Stimulated activated naive CD8-positive, alpha-beta T cell treated with anti-CD3 and anti-CD28 coated beads, Interleukin-15, amount 100 ng/mL, for 72 hours (primary cell): ENCODE results near the gene RIOK2.
"Not testable (repeated sequence)": the region's sequence is repeated elsewhere in the genome, so short reads cannot be mapped to it uniquely, and the experiment has no call there.

ENCODE experiments used
- ATAC-seq: fragments of 150-1000 bp; cut with Tn5 transposase; 2 replicates; pipeline ENCODE4 v1.10.0; 2021; ENCODE audit warnings: mild to moderate bottlenecking, moderate library complexity
- DNase-seq, 2 donors: peaks; one replicate each; pipeline ENCODE4 v3.0.0; 2021 to 2022
- H3K27ac Mint-ChIP-seq, 2 donors: one replicate each; pipeline ENCODE4 v1.8.0; 2022; ENCODE audit warnings: mild to moderate bottlenecking in 2 of 2, mixed read lengths in 2 of 2, moderate library complexity in 2 of 2
- H3K27me3 Mint-ChIP-seq: one replicate; pipeline ENCODE4 v1.8.0; 2022; ENCODE audit warnings: mixed read lengths
- H3K4me1 Mint-ChIP-seq: one replicate; pipeline ENCODE4 v1.8.0; 2022; ENCODE audit warnings: mild to moderate bottlenecking, mixed read lengths
- H3K4me3 Mint-ChIP-seq, 2 donors: one replicate each; pipeline ENCODE4 v1.8.0; 2022; ENCODE audit warnings: mild to moderate bottlenecking in 2 of 2, mixed read lengths in 2 of 2, moderate library complexity in 1 of 2
- H3K9me3 Mint-ChIP-seq, 2 donors: one replicate each; pipeline ENCODE4 v1.8.0; 2022; ENCODE audit warnings: mixed read lengths in 2 of 2

Gene RIOK2

GRCh38 chr5:97183930-97184213 lies 825 bp upstream of the RIOK2 start:
- Mint-ChIP-seq H3K27ac (peak overlapping the region in 1 of 2 donors; percentile 100), H3K9me3 (peaks cover 0 to 9% of the 10 kb centered on the region in 2 donors), H3K27me3 (no peaks in the 10 kb centered on the region), H3K4me3 (peak overlapping the region; percentile 72 to 90), H3K4me1 (peaks cover 36% of the 10 kb centered on the region)
- ATAC-seq (no peak), DNase-seq (no peak)

GRCh38 chr5:97182571-97183099 lies 412 bp downstream of the RIOK2 start:
- Mint-ChIP-seq H3K4me3 (peak overlapping the region; percentile 72 to 90), H3K27me3 (no peaks in the 10 kb centered on the region), H3K9me3 (peaks cover 0 to 5% of the 10 kb centered on the region in 2 donors), H3K4me1 (peaks cover 41% of the 10 kb centered on the region), H3K27ac (peak overlapping the region; percentile 100)
- no peak for DNase-seq
- no peak for ATAC-seq

GRCh38 chr5:97181856-97182545 lies 1.0 kb downstream of the RIOK2 start:
- DNase-seq (no peak), ATAC-seq (no peak)
- H3K27ac Mint-ChIP-seq: peak overlapping the region; percentile 100
- H3K9me3 Mint-ChIP-seq: peaks cover 0 to 5% of the 10 kb centered on the region in 2 donors
- H3K27me3 Mint-ChIP-seq: no peaks in the 10 kb centered on the region
- H3K4me1 Mint-ChIP-seq: peaks cover 41% of the 10 kb centered on the region
- H3K4me3 Mint-ChIP-seq: peak overlapping the region; percentile 72 to 90

- not testable (repeated sequence) for H3K9me3 Mint-ChIP-seq, H3K4me3 Mint-ChIP-seq, H3K27ac Mint-ChIP-seq, DNase-seq, ATAC-seq, H3K27me3 Mint-ChIP-seq
- H3K4me1 Mint-ChIP-seq: peaks cover 35% of the 10 kb centered on the region
Observed at GRCh38 chr5:97179457-97179856, 3.6 kb downstream of the RIOK2 start.

DNA sequence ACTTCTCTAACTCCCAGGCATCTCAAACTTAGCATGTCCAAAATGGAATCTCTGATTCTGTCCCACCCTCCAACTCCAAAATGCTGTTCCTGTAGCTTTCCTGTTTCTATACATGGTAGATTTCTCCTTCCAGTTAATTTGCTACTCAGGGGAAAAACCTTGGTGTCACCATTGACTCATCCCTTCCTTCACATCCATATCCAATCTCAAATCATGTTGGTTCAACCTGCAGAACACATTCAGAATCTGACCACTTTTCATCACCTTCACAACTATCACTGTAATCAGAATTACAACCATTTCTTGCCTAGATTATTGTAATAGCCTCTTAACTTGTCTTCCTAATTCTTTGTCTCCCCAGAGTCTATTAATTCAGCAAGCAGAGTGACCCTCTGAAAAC lies 10.8 kb downstream of the RIOK2 start:
- Mint-ChIP-seq H3K9me3 (no peaks in the 10 kb centered on the region), H3K27ac (no peak overlapping the region), H3K4me3 (no peak overlapping the region), H3K27me3 (no peaks in the 10 kb centered on the region), H3K4me1 (peaks cover 20% of the 10 kb centered on the region)
- no peak for DNase-seq
- ATAC-seq: no peak

- no peaks in the 10 kb centered on the region for H3K9me3 Mint-ChIP-seq
- H3K4me3 Mint-ChIP-seq: no peak overlapping the region
- H3K4me1 Mint-ChIP-seq: peaks cover 20% of the 10 kb centered on the region
- H3K27ac Mint-ChIP-seq: no peak overlapping the region
- no peaks in the 10 kb centered on the region for H3K27me3 Mint-ChIP-seq
- DNase-seq (no peak), ATAC-seq (no peak)
Observed at GRCh38 chr5:97171703-97172102, 11.3 kb downstream of the RIOK2 start.

GRCh38 chr5:97167435-97167834 lies 15.6 kb downstream of the RIOK2 start:
- Mint-ChIP-seq H3K9me3 (no peaks in the 10 kb centered on the region), H3K27me3 (no peaks in the 10 kb centered on the region), H3K4me1 (peaks cover 20% of the 10 kb centered on the region), H3K27ac (no peak overlapping the region), H3K4me3 (no peak overlapping the region)
- ATAC-seq (no peak), DNase-seq (no peak)

- H3K4me3 Mint-ChIP-seq: no peak overlapping the region
- H3K4me1 Mint-ChIP-seq: peaks cover 12% of the 10 kb centered on the region
- H3K9me3 Mint-ChIP-seq: no peaks in the 10 kb centered on the region
- ATAC-seq (no peak), DNase-seq (no peak)
- peak overlapping the region; percentile 90 to 94 for H3K27ac Mint-ChIP-seq
- H3K27me3 Mint-ChIP-seq: no peaks in the 10 kb centered on the region
Observed at GRCh38 chr5:97165726-97166125, 17.3 kb downstream of the RIOK2 start.

- Mint-ChIP-seq H3K9me3 (no peaks in the 10 kb centered on the region), H3K27me3 (no peaks in the 10 kb centered on the region), H3K4me1 (peaks cover 12% of the 10 kb centered on the region), H3K4me3 (no peak overlapping the region), H3K27ac (peak overlapping the region; percentile 42 to 65)
- DNase-seq (no peak), ATAC-seq (peak; percentile 88)
Observed at GRCh38 chr5:97164846-97165245, 18.2 kb downstream of the RIOK2 start.

GRCh38 chr5:97163790-97164285 lies 19.2 kb downstream of the RIOK2 start:
- DNase-seq (no peak), ATAC-seq (no peak)
- Mint-ChIP-seq H3K27me3 (no peaks in the 10 kb centered on the region), H3K4me1 (peaks cover 12% of the 10 kb centered on the region), H3K27ac (no peak overlapping the region), H3K4me3 (no peak overlapping the region), H3K9me3 (peaks cover 0 to 2% of the 10 kb centered on the region in 2 donors)

DNA sequence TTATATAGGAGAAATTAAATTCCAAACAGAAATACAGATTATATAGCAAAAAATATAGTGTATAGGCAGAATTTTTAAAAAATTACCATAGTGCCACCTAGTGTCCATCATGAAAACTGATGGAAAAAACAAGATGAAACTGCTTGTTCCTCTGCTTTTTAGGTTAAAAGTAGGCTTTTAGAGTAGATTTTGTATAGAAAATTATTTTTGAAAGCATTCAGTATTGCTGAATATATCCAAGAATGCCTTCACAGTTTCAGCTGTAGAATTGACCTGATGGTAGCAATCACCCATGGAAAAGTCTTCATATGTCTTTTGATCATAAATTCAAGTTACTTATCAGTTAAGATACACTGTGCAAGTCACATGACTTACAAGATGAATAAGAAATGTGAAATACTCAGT lies 19.7 kb downstream of the RIOK2 start:
- DNase-seq (no peak), ATAC-seq (no peak)
- no peak overlapping the region for H3K4me3 Mint-ChIP-seq
- H3K27me3 Mint-ChIP-seq: no peaks in the 10 kb centered on the region
- no peak overlapping the region for H3K27ac Mint-ChIP-seq
- H3K4me1 Mint-ChIP-seq: peaks cover 12% of the 10 kb centered on the region
- H3K9me3 Mint-ChIP-seq: peaks cover 2 to 7% of the 10 kb centered on the region in 2 donors

- Mint-ChIP-seq H3K9me3 (peaks cover 13 to 20% of the 10 kb centered on the region in 2 donors), H3K4me1 (peaks cover 6% of the 10 kb centered on the region), H3K27me3 (no peaks in the 10 kb centered on the region), H3K4me3 (no peak overlapping the region), H3K27ac (no peak overlapping the region)
- no peak for ATAC-seq
- peak; percentile 29 to 37 for DNase-seq
Observed at GRCh38 chr5:97162045-97162444, 21.0 kb downstream of the RIOK2 start.

GRCh38 chr5:97157689-97158088 lies 25.4 kb downstream of the RIOK2 start:
- ATAC-seq (no peak), DNase-seq (no peak)
- H3K27ac Mint-ChIP-seq: no peak overlapping the region
- H3K9me3 Mint-ChIP-seq: peaks cover 25 to 28% of the 10 kb centered on the region in 2 donors
- no peak overlapping the region for H3K4me3 Mint-ChIP-seq
- H3K27me3 Mint-ChIP-seq: no peaks in the 10 kb centered on the region
- no peaks in the 10 kb centered on the region for H3K4me1 Mint-ChIP-seq

DNA sequence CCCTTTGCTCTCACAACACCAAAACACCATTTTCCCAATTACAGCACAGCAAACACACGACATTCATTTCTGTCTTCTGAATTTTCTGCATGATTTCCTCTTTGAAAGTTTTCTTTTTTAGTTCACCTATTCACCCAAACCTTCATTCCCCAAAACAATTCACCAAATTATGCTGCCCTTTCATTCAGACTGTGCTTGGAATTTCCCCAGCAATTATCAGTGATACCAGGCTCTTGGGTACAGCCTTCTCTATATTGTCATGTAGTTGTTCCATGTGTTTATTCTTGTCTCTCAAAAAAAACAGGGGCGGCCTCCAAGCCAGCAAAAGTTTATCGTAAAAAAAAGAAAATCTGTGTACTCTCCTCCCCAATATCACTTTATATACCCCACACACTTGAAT lies 31.7 kb downstream of the RIOK2 start:
- DNase-seq (no peak), ATAC-seq (no peak)
- Mint-ChIP-seq H3K27ac (no peak overlapping the region), H3K4me1 (no peaks in the 10 kb centered on the region), H3K9me3 (peaks cover 0 to 8% of the 10 kb centered on the region in 2 donors), H3K27me3 (no peaks in the 10 kb centered on the region), H3K4me3 (no peak overlapping the region)

DNA sequence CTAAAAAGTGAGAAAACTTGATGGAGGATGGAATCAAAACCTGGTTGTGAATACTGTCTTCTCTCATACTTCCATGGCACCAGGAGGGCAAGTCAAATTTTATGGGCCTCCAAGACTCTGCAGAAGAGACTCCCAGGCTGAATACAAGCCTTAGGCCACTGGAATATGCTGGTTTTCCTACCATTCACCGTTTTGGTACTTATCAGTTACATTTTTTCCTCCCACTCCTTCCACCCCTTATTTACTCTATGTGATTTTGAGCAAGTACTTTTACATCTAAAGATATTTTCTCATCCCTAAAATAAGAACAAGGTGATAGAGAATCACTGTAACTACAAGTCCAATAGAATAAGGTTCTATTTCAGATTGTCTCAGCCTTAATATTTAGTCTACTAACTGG lies 32.6 kb downstream of the RIOK2 start:
- DNase-seq (no peak), ATAC-seq (no peak)
- no peaks in the 10 kb centered on the region for H3K4me1 Mint-ChIP-seq
- no peaks in the 10 kb centered on the region for H3K27me3 Mint-ChIP-seq
- no peak overlapping the region for H3K4me3 Mint-ChIP-seq
- peaks cover 0 to 2% of the 10 kb centered on the region in 2 donors for H3K9me3 Mint-ChIP-seq
- H3K27ac Mint-ChIP-seq: peak overlapping the region in 1 of 2 donors; percentile 13

- H3K27me3 Mint-ChIP-seq: no peaks in the 10 kb centered on the region
- H3K9me3 Mint-ChIP-seq: no peaks in the 10 kb centered on the region
- H3K27ac Mint-ChIP-seq: peak overlapping the region in 1 of 2 donors; percentile 62
- DNase-seq: no peak
- no peak overlapping the region for H3K4me3 Mint-ChIP-seq
- H3K4me1 Mint-ChIP-seq: no peaks in the 10 kb centered on the region
- no peak for ATAC-seq
Observed at GRCh38 chr5:97149709-97150108, 33.3 kb downstream of the RIOK2 start.

DNA sequence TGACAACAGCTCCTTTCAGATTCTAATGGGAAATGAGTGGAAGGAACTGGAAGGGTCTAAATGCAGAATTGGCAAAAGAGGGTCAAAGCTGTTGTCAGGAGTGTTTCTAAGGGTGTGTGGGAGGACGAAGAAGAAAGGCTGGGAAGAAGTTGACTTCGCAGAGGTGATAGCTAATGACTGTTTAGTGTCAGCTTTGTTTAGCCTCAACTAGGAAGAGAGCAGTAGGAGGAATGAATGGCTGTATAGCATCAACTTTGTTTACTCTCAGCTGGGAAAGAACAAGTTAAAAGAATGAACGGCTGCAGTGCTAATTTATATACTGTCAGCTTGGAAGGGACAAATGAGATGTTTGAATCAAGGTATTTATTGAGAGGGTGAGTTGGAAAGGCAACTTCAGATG lies 34.8 kb downstream of the RIOK2 start:
- no peaks in the 10 kb centered on the region for H3K9me3 Mint-ChIP-seq
- no peaks in the 10 kb centered on the region for H3K27me3 Mint-ChIP-seq
- no peaks in the 10 kb centered on the region for H3K4me1 Mint-ChIP-seq
- ATAC-seq (no peak), DNase-seq (no peak)
- no peak overlapping the region for H3K27ac Mint-ChIP-seq
- no peak overlapping the region for H3K4me3 Mint-ChIP-seq
